K562 (cell line): ENCODE results near the gene TNNI2. TPM values are rescaled to one million over a fixed set of nuclear protein-coding genes. Genes with fewer than 3 reads are reported as not detected.

Experiments
- ATAC-seq: fragments of 200-7000 bp; cut with Tn5 transposase; 3 replicates; pipeline ENCODE4 v1.9.1; 2020; ENCODE audit warnings: moderate library complexity
- BruUV-seq: library from RNA; stranded (reverse); fragments of 400-500 nt; replicated peaks from 2 replicates; lab custom pipeline; 2021; lab: Mats Ljungman, UMichigan
- CTCF ChIA-PET: fragments of 300-600 bp; formaldehyde crosslinking; extraction: SDS; loops from one replicate; lab custom pipeline; 2021; ENCODE audit warnings: low intra/inter-chr PET ratio; lab: Yijun Ruan, JAX
- POLR2A ChIA-PET: fragments of 300-600, 350-650 bp; sonication (Branson Sonifier 250); formaldehyde crosslinking; extraction: SDS; loops from one replicate; lab custom pipeline; 2021; ENCODE audit warnings: antibody characterized with exemption, inconsistent platforms; lab: Yijun Ruan, JAX
- DNase-seq, 4 experiments: peaks; one replicate each; pipeline versions ENCODE4 v3.0.0 to v3.0.0-alpha.2; 2011 to 2018; ENCODE audit warnings: low spot score in 3 of 4, mixed read lengths in 3 of 4; ENCODE audit errors: extremely low read depth in 1 of 4
- FAIRE-seq: peaks from 2 replicates; lab custom pipeline; 2011; peaks lifted over from hg19 to GRCh38; lab: Jason Lieb, UNC
- H2AFZ ChIP-seq: 2 replicates; pipeline ENCODE4 v1.6.0; 2011; ENCODE audit warnings: low read depth, low read length, control low read depth, inconsistent platforms
- H3K27ac ChIP-seq: fragments of 200-600 bp; 3 replicates; pipeline ENCODE4 v1.8.0; 2011; ENCODE audit warnings: low read depth, mild to moderate bottlenecking, control low read depth, inconsistent platforms, low read length, moderate library complexity, mixed read lengths; ENCODE audit errors: extremely low read depth
- H3K27me3 ChIP-seq, 2 experiments: fragments of 300-600 bp in 1 of 2; 2 replicates in 1 of 2; 3 replicates in 1 of 2; pipeline versions ENCODE4 v1.6.0 to v1.8.0; 2011; ENCODE audit warnings: inconsistent platforms in 2 of 2, low read length in 2 of 2, mild to moderate bottlenecking in 1 of 2, mixed read lengths in 1 of 2, moderate library complexity in 1 of 2; ENCODE audit not compliant: control insufficient read depth in 2 of 2, insufficient read depth in 2 of 2
- H3K36me3 ChIP-seq: fragments of 300-600 bp; 3 replicates; pipeline ENCODE4 v1.8.0; 2011; ENCODE audit warnings: mild to moderate bottlenecking, low read length, inconsistent platforms; ENCODE audit not compliant: control insufficient read depth, insufficient read depth
- H3K4me1 ChIP-seq, 2 experiments: fragments of 200-600 bp in 1 of 2; replicated peaks in 1 of 2; 2 replicates in 1 of 2; 3 replicates in 1 of 2; pipeline versions ENCODE4 v1.5.1 to v1.8.0; 2011; ENCODE audit warnings: inconsistent platforms in 2 of 2, low read length in 2 of 2, mild to moderate bottlenecking in 1 of 2, mixed read lengths in 1 of 2, moderate library complexity in 1 of 2; ENCODE audit not compliant: control insufficient read depth in 2 of 2, insufficient read depth in 2 of 2
- H3K4me2 ChIP-seq: 2 replicates; pipeline ENCODE4 v1.6.1; 2011; ENCODE audit warnings: low read length, control low read depth, inconsistent platforms, mixed read lengths; ENCODE audit not compliant: insufficient read depth
- H3K4me3 ChIP-seq: fragments of 200-600 bp; sonication (generic), shearing (Covaris generic); 2 replicates; pipeline ENCODE4 v1.5.1; 2016; ENCODE audit warnings: control low read depth, inconsistent platforms
- H3K79me2 ChIP-seq: fragments of 200-600 bp; 3 replicates; pipeline ENCODE4 v1.8.0; 2011; ENCODE audit warnings: low read length, inconsistent platforms; ENCODE audit not compliant: control insufficient read depth, insufficient read depth
- H3K9ac ChIP-seq, 2 experiments: 2 replicates each; pipeline versions ENCODE4 v1.6.0 to v1.6.1; 2011; ENCODE audit warnings: low read depth in 2 of 2, low read length in 2 of 2, control low read depth in 1 of 2, inconsistent platforms in 1 of 2, mild to moderate bottlenecking in 1 of 2, mixed read lengths in 1 of 2; ENCODE audit not compliant: insufficient read depth in 1 of 2
- H3K9me1 ChIP-seq: one replicate; pipeline ENCODE4 v1.6.0; 2011; ENCODE audit warnings: inconsistent platforms, mild to moderate bottlenecking, low read length, moderate library complexity; ENCODE audit not compliant: control insufficient read depth, insufficient read depth
- H3K9me3 ChIP-seq: replicated peaks from 2 replicates; pipeline ENCODE4 v1.5.1; 2011; ENCODE audit warnings: low read depth, low read length, inconsistent platforms; ENCODE audit not compliant: control insufficient read depth, insufficient read depth
- H4K20me1 ChIP-seq: replicated peaks from 2 replicates; pipeline ENCODE4 v1.6.1; 2011; ENCODE audit warnings: low read length, inconsistent platforms, mixed read lengths; ENCODE audit not compliant: control insufficient read depth, insufficient read depth
- BCOR ChIP-seq: fragments of 450-650 bp; IDR thresholded peaks from 2 replicates; pipeline ENCODE4 v1.6.1; 2016
- CAMTA2 ChIP-seq: fragments of 250-450 bp; sonication (Bioruptor Pico); conservative IDR thresholded peaks from 2 replicates; pipeline ENCODE4 v1.5.1; 2022
- HDAC1 ChIP-seq, 2 experiments: fragments of 450-650 bp; IDR thresholded peaks; 2 replicates each; pipeline ENCODE4 v1.6.1; 2016 to 2017; ENCODE audit warnings: inconsistent platforms in 1 of 2, mild to moderate bottlenecking in 1 of 2, moderate library complexity in 1 of 2
- SPI1 ChIP-seq: IDR thresholded peaks from 2 replicates; pipeline ENCODE4 v1.6.1; 2011; ENCODE audit warnings: low read depth, low read length, control low read depth, borderline replicate concordance
- TRIM28 ChIP-seq: fragments of 450-650 bp; IDR thresholded peaks from 2 replicates; pipeline ENCODE4 v1.6.1; 2017
- ZNF263 ChIP-seq: sonication (generic); formaldehyde crosslinking; IDR thresholded peaks from 2 replicates; pipeline ENCODE4 v1.8.0; 2022; ENCODE audit warnings: mild to moderate bottlenecking, missing genetic modification reagents, borderline replicate concordance
- WGBS: fragments of 100-300 bp; shearing (Covaris generic); methylation state at CpG from one replicate; pipeline ENCODE4 v1.1.6; 2016; ENCODE audit warnings: low coverage, mixed read lengths; ENCODE audit not compliant: insufficient coverage; ENCODE audit errors: missing lambda C conversion rate; 5-methylcytosine and 5-hydroxymethylcytosine counted together
- in situ Hi-C: fragments of 300-500 bp; cut with MboI; formaldehyde crosslinking; loops from 4 replicates; pipeline ENCODE4 v1.15.0; 2018; ENCODE audit warnings: inconsistent platforms, mixed read lengths
- intact Hi-C: fragments of 100-400 bp; cut with micrococcal nuclease; formaldehyde crosslinking; loops from 2 replicates; pipeline ENCODE4 v1.14.2; 2022
- polyA plus RNA-seq, 8 experiments: library from polyadenylated mRNA; depleted of rRNA in 4 of 8; stranded (reverse) in 5 of 8; unstranded in 3 of 8; fragments of >200 nt; fragmentation: Nextera tagmentation in 2 of 8; fragmentation: Illumina TruSeq in 1 of 8; extraction: Ambion mirVana in 2 of 8; extraction: Trizol in 1 of 8; gene quantifications; 2 replicates each; pipeline versions ENCODE4 v1.2.1 to v1.2.3, GENCODE V29; 2011 to 2014; ENCODE audit warnings: inconsistent platforms in 1 of 8, missing spikeins in 1 of 8
- total RNA-seq, 7 experiments: library from RNA; depleted of rRNA in 6 of 7; stranded (reverse); fragments of >200 nt in 6 of 7; fragmentation: Illumina TruSeq in 2 of 7; extraction: Trizol in 2 of 7; gene quantifications; 2 replicates each; pipeline versions ENCODE4 v1.2.1 to v1.2.3, GENCODE V29; 2011 to 2021; ENCODE audit warnings: low replicate concordance in 1 of 7
- TF ChIP-seq, protein P1 (sequence below): fragments of 450-650 bp; IDR thresholded peaks from 2 replicates; pipeline ENCODE4 v1.6.1; 2017; ENCODE audit warnings: antibody characterized with exemption, mild to moderate bottlenecking
- TF ChIP-seq, protein P2 (sequence below): sonication (generic); formaldehyde crosslinking; IDR thresholded peaks from 2 replicates; pipeline ENCODE4 v1.8.0; 2022; ENCODE audit warnings: mild to moderate bottlenecking, missing genetic modification reagents
- TF ChIP-seq, protein P3 (sequence below): fragments of 150-350 bp; conservative IDR thresholded peaks from 2 replicates; pipeline ENCODE4 v1.6.1; 2014; ENCODE audit warnings: low read length
- TF ChIP-seq, protein P4 (sequence below): fragments of 250-450 bp; sonication (Bioruptor Pico); IDR thresholded peaks from 2 replicates; pipeline ENCODE4 v1.5.0; 2020; ENCODE audit warnings: mild to moderate bottlenecking

TNNI2 gene
- total and polyA plus RNA-seq, 9 of the 15 experiments (the other 6 are each of a cell fraction or from before 2014, with no cell fraction given), result not detected

DNA sequence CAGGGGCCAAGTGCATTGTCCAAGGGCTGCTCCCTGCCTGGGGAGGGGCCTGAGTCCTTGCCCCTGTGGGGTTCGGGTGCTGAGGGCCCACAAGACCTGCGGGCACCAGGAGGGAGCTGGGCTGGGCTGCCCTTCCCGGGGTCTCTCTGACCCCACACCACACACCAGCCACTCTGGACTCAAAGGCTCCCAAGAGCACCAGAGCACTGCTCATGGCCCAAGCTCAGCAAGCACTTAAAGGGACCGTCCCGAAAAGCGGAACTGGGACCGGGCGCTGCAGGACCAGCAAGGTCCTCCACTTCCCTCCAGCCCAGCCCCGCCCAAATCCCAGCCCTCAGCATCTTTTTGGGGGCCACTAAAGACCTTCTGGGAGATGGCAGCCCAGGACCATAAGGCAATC is 19.4 kb downstream of the TNNI2 start:
- ATAC-seq (peak; percentile 42; the same call in 1 of the 3 replicates), DNase-seq (no peak), FAIRE-seq (no peak)
- no TSS peak for BruUV-seq
- H3K36me3 ChIP-seq, result no peaks in the 10 kb centered on the region
- peaks cover 0 to 12% of the 10 kb centered on the region in 2 experiments; a peak in 1 of 5 replicates for H3K4me1 ChIP-seq
- H3K27ac ChIP-seq, result no peak overlapping the region
- H3K27me3 ChIP-seq, result peaks cover 8 to 59% of the 10 kb centered on the region in 2 experiments; a peak in 3 of 5 replicates
- H3K79me2 ChIP-seq, result no peaks in the 10 kb centered on the region
- no peak overlapping the region for H3K4me3 ChIP-seq
- no peaks in the 10 kb centered on the region for H3K9me3 ChIP-seq
- 5% methylated on average over 9 of the region's 9 CpGs for WGBS
- no peaks in the 10 kb centered on the region for H3K9me1 ChIP-seq
- in situ Hi-C loops, result loop anchor here (10.0 kb wide), 1 partner anchor 297 kb away; no protein-coding TSS in a partner anchor
- POLR2A ChIA-PET, result no interaction called here
- H2AFZ ChIP-seq, result no peak overlapping the region
- no peak overlapping the region for H3K4me2 ChIP-seq
- CTCF ChIA-PET, result no interaction called here
- intact Hi-C loops, result no loop called here
- peaks cover 3% of the 10 kb centered on the region for H4K20me1 ChIP-seq
- no peak overlapping the region for H3K9ac ChIP-seq
- TF ChIP-seq, protein P1, sequence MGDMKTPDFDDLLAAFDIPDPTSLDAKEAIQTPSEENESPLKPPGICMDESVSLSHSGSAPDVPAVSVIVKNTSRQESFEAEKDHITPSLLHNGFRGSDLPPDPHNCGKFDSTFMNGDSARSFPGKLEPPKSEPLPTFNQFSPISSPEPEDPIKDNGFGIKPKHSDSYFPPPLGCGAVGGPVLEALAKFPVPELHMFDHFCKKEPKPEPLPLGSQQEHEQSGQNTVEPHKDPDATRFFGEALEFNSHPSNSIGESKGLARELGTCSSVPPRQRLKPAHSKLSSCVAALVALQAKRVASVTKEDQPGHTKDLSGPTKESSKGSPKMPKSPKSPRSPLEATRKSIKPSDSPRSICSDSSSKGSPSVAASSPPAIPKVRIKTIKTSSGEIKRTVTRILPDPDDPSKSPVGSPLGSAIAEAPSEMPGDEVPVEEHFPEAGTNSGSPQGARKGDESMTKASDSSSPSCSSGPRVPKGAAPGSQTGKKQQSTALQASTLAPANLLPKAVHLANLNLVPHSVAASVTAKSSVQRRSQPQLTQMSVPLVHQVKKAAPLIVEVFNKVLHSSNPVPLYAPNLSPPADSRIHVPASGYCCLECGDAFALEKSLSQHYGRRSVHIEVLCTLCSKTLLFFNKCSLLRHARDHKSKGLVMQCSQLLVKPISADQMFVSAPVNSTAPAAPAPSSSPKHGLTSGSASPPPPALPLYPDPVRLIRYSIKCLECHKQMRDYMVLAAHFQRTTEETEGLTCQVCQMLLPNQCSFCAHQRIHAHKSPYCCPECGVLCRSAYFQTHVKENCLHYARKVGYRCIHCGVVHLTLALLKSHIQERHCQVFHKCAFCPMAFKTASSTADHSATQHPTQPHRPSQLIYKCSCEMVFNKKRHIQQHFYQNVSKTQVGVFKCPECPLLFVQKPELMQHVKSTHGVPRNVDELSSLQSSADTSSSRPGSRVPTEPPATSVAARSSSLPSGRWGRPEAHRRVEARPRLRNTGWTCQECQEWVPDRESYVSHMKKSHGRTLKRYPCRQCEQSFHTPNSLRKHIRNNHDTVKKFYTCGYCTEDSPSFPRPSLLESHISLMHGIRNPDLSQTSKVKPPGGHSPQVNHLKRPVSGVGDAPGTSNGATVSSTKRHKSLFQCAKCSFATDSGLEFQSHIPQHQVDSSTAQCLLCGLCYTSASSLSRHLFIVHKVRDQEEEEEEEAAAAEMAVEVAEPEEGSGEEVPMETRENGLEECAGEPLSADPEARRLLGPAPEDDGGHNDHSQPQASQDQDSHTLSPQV, result no peak
- TF ChIP-seq HDAC1 (IDR thresholded peaks at IDR 0.05) (no peak), CAMTA2 (no peak), BCOR (no peak), ZNF263 (no peak), SPI1 (peak; percentile 93), TRIM28 (no peak)
- TF ChIP-seq, protein P2, sequence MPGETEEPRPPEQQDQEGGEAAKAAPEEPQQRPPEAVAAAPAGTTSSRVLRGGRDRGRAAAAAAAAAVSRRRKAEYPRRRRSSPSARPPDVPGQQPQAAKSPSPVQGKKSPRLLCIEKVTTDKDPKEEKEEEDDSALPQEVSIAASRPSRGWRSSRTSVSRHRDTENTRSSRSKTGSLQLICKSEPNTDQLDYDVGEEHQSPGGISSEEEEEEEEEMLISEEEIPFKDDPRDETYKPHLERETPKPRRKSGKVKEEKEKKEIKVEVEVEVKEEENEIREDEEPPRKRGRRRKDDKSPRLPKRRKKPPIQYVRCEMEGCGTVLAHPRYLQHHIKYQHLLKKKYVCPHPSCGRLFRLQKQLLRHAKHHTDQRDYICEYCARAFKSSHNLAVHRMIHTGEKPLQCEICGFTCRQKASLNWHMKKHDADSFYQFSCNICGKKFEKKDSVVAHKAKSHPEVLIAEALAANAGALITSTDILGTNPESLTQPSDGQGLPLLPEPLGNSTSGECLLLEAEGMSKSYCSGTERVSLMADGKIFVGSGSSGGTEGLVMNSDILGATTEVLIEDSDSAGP (CRISPR knock-in tag), result peak; percentile 48; the same call in 1 of the 2 replicates
- TF ChIP-seq, protein P3, sequence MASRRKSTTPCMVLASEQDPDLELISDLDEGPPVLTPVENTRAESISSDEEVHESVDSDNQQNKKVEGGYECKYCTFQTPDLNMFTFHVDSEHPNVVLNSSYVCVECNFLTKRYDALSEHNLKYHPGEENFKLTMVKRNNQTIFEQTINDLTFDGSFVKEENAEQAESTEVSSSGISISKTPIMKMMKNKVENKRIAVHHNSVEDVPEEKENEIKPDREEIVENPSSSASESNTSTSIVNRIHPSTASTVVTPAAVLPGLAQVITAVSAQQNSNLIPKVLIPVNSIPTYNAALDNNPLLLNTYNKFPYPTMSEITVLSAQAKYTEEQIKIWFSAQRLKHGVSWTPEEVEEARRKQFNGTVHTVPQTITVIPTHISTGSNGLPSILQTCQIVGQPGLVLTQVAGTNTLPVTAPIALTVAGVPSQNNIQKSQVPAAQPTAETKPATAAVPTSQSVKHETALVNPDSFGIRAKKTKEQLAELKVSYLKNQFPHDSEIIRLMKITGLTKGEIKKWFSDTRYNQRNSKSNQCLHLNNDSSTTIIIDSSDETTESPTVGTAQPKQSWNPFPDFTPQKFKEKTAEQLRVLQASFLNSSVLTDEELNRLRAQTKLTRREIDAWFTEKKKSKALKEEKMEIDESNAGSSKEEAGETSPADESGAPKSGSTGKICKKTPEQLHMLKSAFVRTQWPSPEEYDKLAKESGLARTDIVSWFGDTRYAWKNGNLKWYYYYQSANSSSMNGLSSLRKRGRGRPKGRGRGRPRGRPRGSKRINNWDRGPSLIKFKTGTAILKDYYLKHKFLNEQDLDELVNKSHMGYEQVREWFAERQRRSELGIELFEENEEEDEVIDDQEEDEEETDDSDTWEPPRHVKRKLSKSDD, result no peak
- TF ChIP-seq, protein P4, sequence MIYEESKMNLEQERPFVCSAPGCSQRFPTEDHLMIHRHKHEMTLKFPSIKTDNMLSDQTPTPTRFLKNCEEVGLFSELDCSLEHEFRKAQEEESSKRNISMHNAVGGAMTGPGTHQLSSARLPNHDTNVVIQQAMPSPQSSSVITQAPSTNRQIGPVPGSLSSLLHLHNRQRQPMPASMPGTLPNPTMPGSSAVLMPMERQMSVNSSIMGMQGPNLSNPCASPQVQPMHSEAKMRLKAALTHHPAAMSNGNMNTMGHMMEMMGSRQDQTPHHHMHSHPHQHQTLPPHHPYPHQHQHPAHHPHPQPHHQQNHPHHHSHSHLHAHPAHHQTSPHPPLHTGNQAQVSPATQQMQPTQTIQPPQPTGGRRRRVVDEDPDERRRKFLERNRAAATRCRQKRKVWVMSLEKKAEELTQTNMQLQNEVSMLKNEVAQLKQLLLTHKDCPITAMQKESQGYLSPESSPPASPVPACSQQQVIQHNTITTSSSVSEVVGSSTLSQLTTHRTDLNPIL (CRISPR knock-in tag), result no peak
